ENCODE data around the gene RND3. TPM values are rescaled to one million over a fixed set of nuclear protein-coding genes. Genes with fewer than 3 reads are reported as not detected.

Gene RND3
- 58.3 and 60.7 TPM in 2 replicates for total RNA-seq

GRCh38 chr2:150487537-150488429 is at the start of gene RND3:
TSS of gene RND3 (minus strand) at chr2:150487667. CDS start at chr2:150487417, 250 bp downstream.

